H9 (cell line): ENCODE results near the gene CROCC2. TPM values are rescaled to one million over a fixed set of nuclear protein-coding genes. Genes with fewer than 3 reads are reported as not detected.

Source experiments
- DNase-seq: peaks from one replicate; pipeline ENCODE4 v3.0.0-alpha.2; 2017
- H2AFZ ChIP-seq: one replicate; pipeline ENCODE4 v1.6.1; 2013; ENCODE audit warnings: mild to moderate bottlenecking, low read length, control low read depth, moderate library complexity
- H2AK5ac ChIP-seq: 2 replicates; pipeline ENCODE4 v1.6.1; 2013; ENCODE audit warnings: low read length, control low read depth, mixed read lengths; ENCODE audit not compliant: insufficient read length
- H2BK120ac ChIP-seq: one replicate; pipeline ENCODE4 v1.6.1; 2013; ENCODE audit warnings: low read depth, mild to moderate bottlenecking, low read length, control low read depth, inconsistent platforms; ENCODE audit not compliant: poor library complexity, severe bottlenecking
- H2BK12ac ChIP-seq: 2 replicates; pipeline ENCODE4 v1.6.1; 2013; ENCODE audit warnings: low read length, control low read depth, mixed read lengths, low read depth; ENCODE audit not compliant: insufficient read length
- H2BK15ac ChIP-seq: 2 replicates; pipeline ENCODE4 v1.6.1; 2013; ENCODE audit warnings: low read depth, low read length, control low read depth
- H2BK20ac ChIP-seq: one replicate; pipeline ENCODE4 v1.6.1; 2013; ENCODE audit warnings: low read depth, mild to moderate bottlenecking, low read length, control low read depth, inconsistent platforms; ENCODE audit not compliant: poor library complexity, severe bottlenecking
- H2BK5ac ChIP-seq: 2 replicates; pipeline ENCODE4 v1.6.1; 2013; ENCODE audit warnings: low read length, control low read depth, mixed read lengths; ENCODE audit not compliant: insufficient read length
- H3K14ac ChIP-seq: 2 replicates; pipeline ENCODE4 v1.6.1; 2013; ENCODE audit warnings: low read length, control low read depth; ENCODE audit not compliant: insufficient read depth
- H3K18ac ChIP-seq: 2 replicates; pipeline ENCODE4 v1.6.1; 2013; ENCODE audit warnings: low read depth, mild to moderate bottlenecking, mixed read lengths, low read length, control low read depth; ENCODE audit not compliant: insufficient read length
- H3K23ac ChIP-seq: 2 replicates; pipeline ENCODE4 v1.6.1; 2013; ENCODE audit warnings: low read length, control low read depth, mixed read lengths, low read depth; ENCODE audit not compliant: insufficient read length
- H3K23me2 ChIP-seq: 2 replicates; pipeline ENCODE4 v1.6.1; 2013; ENCODE audit warnings: low read depth, mild to moderate bottlenecking, mixed read lengths, low read length, control low read depth; ENCODE audit not compliant: insufficient read length, poor library complexity, severe bottlenecking
- H3K27ac ChIP-seq: 2 replicates; pipeline ENCODE4 v1.5.1; 2013; ENCODE audit warnings: low read length, control low read depth, mixed read lengths, low read depth; ENCODE audit not compliant: insufficient read length
- H3K27me3 ChIP-seq: 2 replicates; pipeline ENCODE4 v1.6.1; 2013; ENCODE audit warnings: low read length, control low read depth, inconsistent platforms; ENCODE audit not compliant: insufficient read depth
- H3K4ac ChIP-seq: 2 replicates; pipeline ENCODE4 v1.6.1; 2013; ENCODE audit warnings: low read depth, mild to moderate bottlenecking, control low read depth, inconsistent platforms, low read length, moderate library complexity
- H3K4me1 ChIP-seq: 2 replicates; pipeline ENCODE4 v1.6.1; 2013; ENCODE audit warnings: low read length, control low read depth, inconsistent platforms; ENCODE audit not compliant: insufficient read depth
- H3K4me2 ChIP-seq: 2 replicates; pipeline ENCODE4 v1.6.1; 2013; ENCODE audit warnings: low read length, control low read depth, mixed read lengths; ENCODE audit not compliant: insufficient read length, insufficient read depth
- H3K56ac ChIP-seq: 2 replicates; pipeline ENCODE4 v1.6.1; 2013; ENCODE audit warnings: low read depth, mild to moderate bottlenecking, mixed read lengths, low read length, control low read depth; ENCODE audit not compliant: insufficient read length
- H3K79me1 ChIP-seq: 2 replicates; pipeline ENCODE4 v1.6.1; 2013; ENCODE audit warnings: low read depth, mild to moderate bottlenecking, moderate library complexity, low read length, control low read depth, inconsistent platforms; ENCODE audit not compliant: insufficient read depth, poor library complexity, severe bottlenecking
- H3K79me2 ChIP-seq: 2 replicates; pipeline ENCODE4 v1.6.1; 2013; ENCODE audit warnings: low read length, control low read depth, inconsistent platforms; ENCODE audit not compliant: insufficient read depth
- H3K9ac ChIP-seq: 2 replicates; pipeline ENCODE4 v1.6.1; 2013; ENCODE audit warnings: low read length, control low read depth, mixed read lengths; ENCODE audit not compliant: insufficient read length; ENCODE audit errors: extremely low read depth
- H3K9me3 ChIP-seq: one replicate; pipeline ENCODE4 v1.6.1; 2013; ENCODE audit warnings: low read depth, low read length, inconsistent platforms; ENCODE audit not compliant: control insufficient read depth
- H3T11ph ChIP-seq: one replicate; pipeline ENCODE4 v1.6.1; 2013; ENCODE audit warnings: mild to moderate bottlenecking, low read length, control low read depth, inconsistent platforms
- H4K20me1 ChIP-seq: one replicate; pipeline ENCODE4 v1.6.1; 2013; ENCODE audit not compliant: control insufficient read depth, insufficient read length, insufficient read depth
- H4K5ac ChIP-seq: 2 replicates; pipeline ENCODE4 v1.6.1; 2013; ENCODE audit warnings: low read depth, mild to moderate bottlenecking, mixed read lengths, low read length, control low read depth; ENCODE audit not compliant: insufficient read length
- H4K8ac ChIP-seq: replicated peaks from 2 replicates; pipeline ENCODE4 v1.6.1; 2013; ENCODE audit warnings: low read length, control low read depth, mixed read lengths, low read depth; ENCODE audit not compliant: insufficient read length
- H4K91ac ChIP-seq: 2 replicates; pipeline ENCODE4 v1.6.1; 2013; ENCODE audit warnings: low read depth, mild to moderate bottlenecking, moderate library complexity, mixed read lengths, low read length, control low read depth; ENCODE audit not compliant: insufficient read length
- H3K27ac Mint-ChIP-seq, 3 experiments: 2 replicates in 2 of 3; 3 replicates in 1 of 3; pipeline ENCODE4 v1.8.0; 2020 to 2021; ENCODE audit warnings: mixed read lengths in 3 of 3, mild to moderate bottlenecking in 1 of 3, moderate library complexity in 1 of 3
- H3K27me3 Mint-ChIP-seq: 2 replicates; pipeline ENCODE4 v1.8.0; 2021; ENCODE audit warnings: low read depth, mild to moderate bottlenecking, moderate library complexity, mixed read lengths
- H3K36me3 Mint-ChIP-seq, 3 experiments: 2 replicates in 2 of 3; 3 replicates in 1 of 3; pipeline ENCODE4 v1.8.0; 2020 to 2021; ENCODE audit warnings: low read depth in 3 of 3, mixed read lengths in 3 of 3; ENCODE audit not compliant: insufficient read depth in 1 of 3
- H3K4me1 Mint-ChIP-seq, 2 experiments: 2 replicates each; pipeline ENCODE4 v1.8.0; 2020; ENCODE audit warnings: mixed read lengths in 2 of 2
- H3K4me3 Mint-ChIP-seq, 2 experiments: 2 replicates in 1 of 2; 3 replicates in 1 of 2; pipeline ENCODE4 v1.8.0; 2020 to 2021; ENCODE audit warnings: mild to moderate bottlenecking in 2 of 2, mixed read lengths in 2 of 2, moderate library complexity in 1 of 2
- H3K9me3 Mint-ChIP-seq, 2 experiments: 2 replicates in 1 of 2; 3 replicates in 1 of 2; pipeline ENCODE4 v1.8.0; 2020; ENCODE audit warnings: mild to moderate bottlenecking in 2 of 2, mixed read lengths in 2 of 2, moderate library complexity in 1 of 2
- CTCF ChIP-seq: fragments of 200-600 bp; sonication (generic); conservative IDR thresholded peaks from 3 replicates; pipeline ENCODE4 v1.8.0; 2021; ENCODE audit warnings: antibody characterized with exemption, mild to moderate bottlenecking
- WGBS: extraction: QIAGEN DNeasy Blood & Tissue Kit; methylation state at CpG from one replicate; pipeline ENCODE4 v1.1.7; 2013; ENCODE audit warnings: missing lambda C conversion rate, low lambda C conversion rate, mixed read lengths; ENCODE audit not compliant: insufficient read length; ENCODE audit errors: extremely low coverage; 5-methylcytosine and 5-hydroxymethylcytosine counted together
- total RNA-seq: library from RNA; stranded (reverse); gene quantifications from 2 replicates; pipeline ENCODE4 v1.2.1, GENCODE V29; 2021

Gene CROCC2
- total RNA-seq, 1 experiment from 2014 or later, result not detected

GRCh38 chr2:241036397-241036963 is 130.3 kb downstream of the CROCC2 start:
- Histone ChIP-seq H3K4me1 (no peaks in the 10 kb centered on the region), H3K18ac (no peak overlapping the region), H2BK120ac (no peak overlapping the region), H3K4me2 (peak overlapping the region; percentile 38), H2BK5ac (no peak overlapping the region), H4K5ac (no peak overlapping the region), H3K56ac (no peak overlapping the region), H2BK20ac (no peak overlapping the region), H3K79me2 (no peaks in the 10 kb centered on the region), H3K9me3 (no peaks in the 10 kb centered on the region), H3K23me2 (peaks cover 8% of the 10 kb centered on the region), H4K20me1 (no peaks in the 10 kb centered on the region), H3K27ac (no peak overlapping the region), H3K27me3 (no peaks in the 10 kb centered on the region; the same call in 1 of the 2 replicates), H3K4ac (no peak overlapping the region), H2BK12ac (no peak overlapping the region), H4K91ac (no peak overlapping the region), H3K9ac (no peak overlapping the region), H3K79me1 (no peaks in the 10 kb centered on the region), H2BK15ac (no peak overlapping the region), H2AK5ac (no peak overlapping the region), H3T11ph (no peak overlapping the region), H4K8ac (no peak overlapping the region), H3K14ac (no peak overlapping the region; the same call in 1 of the 2 replicates), H3K23ac (no peak overlapping the region), H2AFZ (no peak overlapping the region)
- H3K4me3 Mint-ChIP-seq, result peak overlapping the region; percentile 42 to 66
- WGBS, result no CpG with 5 or more reads among the region's 36 CpGs
- no peak overlapping the region for H3K27ac Mint-ChIP-seq
- H3K4me1 Mint-ChIP-seq, result peaks cover 0 to 6% of the 10 kb centered on the region in 2 experiments; a peak in 2 of 4 replicates
- H3K9me3 Mint-ChIP-seq, result no peaks in the 10 kb centered on the region; a peak in 1 of 5 replicates
- peaks cover 58% of the 10 kb centered on the region for H3K27me3 Mint-ChIP-seq
- no peak for TF ChIP-seq CTCF
- DNase-seq, result peak; percentile 78
- no peaks in the 10 kb centered on the region; a peak in 1 of 7 replicates for H3K36me3 Mint-ChIP-seq
